ENCODE results near the gene VPS72. TPM values are rescaled to one million over a fixed set of nuclear protein-coding genes. Genes with fewer than 3 reads are reported as not detected.

The VPS72 gene
- total RNA-seq, 1 experiment from 2014 or later: 71.5 TPM

- ChIA-PET CTCF (no interaction called here), POLR2A (no interaction called here)
- intact Hi-C loops (cut with micrococcal nuclease; ENCODE audit: unreplicated experiment): no loop called here
- no peak for TF ChIP-seq CTCF (IDR thresholded peaks at IDR 0.05)
- no peak for TF ChIP-seq TCF7L2 (IDR thresholded peaks at IDR 0.05; ENCODE audit: low read depth, low read length)
- TF ChIP-seq REST (IDR thresholded peaks at IDR 0.05; ENCODE audit: insufficient read depth in 1 of 2, low read depth in 2 of 2, low read length in 1 of 2): no peak
- TF ChIP-seq SIN3A (IDR thresholded peaks at IDR 0.05; ENCODE audit: borderline replicate concordance, insufficient read depth, low read depth, low read length): no peak
- no peak for TF ChIP-seq POLR2AphosphoS5 (IDR thresholded peaks at IDR 0.05; ENCODE audit: low read depth, low read length)
- Histone ChIP-seq H3K27me3 (ENCODE audit: control insufficient read depth, insufficient read depth, low read length) (no peaks in the 10 kb centered on the region), H3K4me1 (ENCODE audit: control insufficient read depth, insufficient read depth, low read length) (no peaks in the 10 kb centered on the region), H3K36me3 (ENCODE audit: control insufficient read depth, insufficient read depth, low read length) (no peaks in the 10 kb centered on the region), H3K4me3 (ENCODE audit: low read depth in 2 of 2, low read length in 2 of 2) (no peak overlapping the region), H3K9me3 (ENCODE audit: control insufficient read depth, insufficient read depth, low read depth, low read length) (no peaks in the 10 kb centered on the region), H3K27ac (ENCODE audit: low read length) (no peak overlapping the region)
- DNase-seq (ENCODE audit: low read depth, low spot score) (no peak), ATAC-seq (0 out of 2 replicates have a peak, but pooled peaks have one; percentile 8)
- no TSS peak for BruUV-seq (replicated peaks)
- in situ Hi-C loops (cut with HindIII; ENCODE audit: low pct_unique_long_range_greater_than_20kb, low sequenced_read_pairs): loop anchor here (5.0 kb wide), 1 partner anchor 38 kb away; no protein-coding TSS in a partner anchor
Observed at GRCh38 chr1:151134991-151135390, 55.0 kb downstream of the VPS72 start.

- intact Hi-C loops (cut with micrococcal nuclease; ENCODE audit: unreplicated experiment): no loop called here
- CTCF ChIA-PET: no interaction called here
- TF ChIP-seq TCF7L2 (IDR thresholded peaks at IDR 0.05; ENCODE audit: low read depth, low read length): no peak
- no peak for TF ChIP-seq SIN3A (IDR thresholded peaks at IDR 0.05; ENCODE audit: borderline replicate concordance, insufficient read depth, low read depth, low read length)
- no peak for TF ChIP-seq REST (IDR thresholded peaks at IDR 0.05; ENCODE audit: insufficient read depth in 1 of 2, low read depth in 2 of 2, low read length in 1 of 2)
- no peak for TF ChIP-seq CTCF (IDR thresholded peaks at IDR 0.05)
- TF ChIP-seq POLR2AphosphoS5 (IDR thresholded peaks at IDR 0.05; ENCODE audit: low read depth, low read length): no peak
- ATAC-seq: peak; percentile 13; the same call in 1 of the 2 replicates
- no peak for DNase-seq (ENCODE audit: low read depth, low spot score)
- Histone ChIP-seq H3K9me3 (ENCODE audit: control insufficient read depth, insufficient read depth, low read depth, low read length) (no peaks in the 10 kb centered on the region), H3K27me3 (ENCODE audit: control insufficient read depth, insufficient read depth, low read length) (no peaks in the 10 kb centered on the region), H3K4me1 (ENCODE audit: control insufficient read depth, insufficient read depth, low read length) (no peaks in the 10 kb centered on the region), H3K36me3 (ENCODE audit: control insufficient read depth, insufficient read depth, low read length) (no peaks in the 10 kb centered on the region), H3K27ac (ENCODE audit: low read length) (no peak overlapping the region), H3K4me3 (ENCODE audit: low read depth in 2 of 2, low read length in 2 of 2) (no peak overlapping the region)
- in situ Hi-C loops (cut with HindIII; ENCODE audit: low pct_unique_long_range_greater_than_20kb, low sequenced_read_pairs): loop anchor here (5.0 kb wide), 1 partner anchor 37 kb away; no protein-coding TSS in a partner anchor
- no TSS peak for BruUV-seq (replicated peaks)
- POLR2A ChIA-PET: no interaction called here
Observed at GRCh38 chr1:151134396-151134795, 55.6 kb downstream of the VPS72 start.

Data from Panc1 (cell line).